Activated CD8-positive, alpha-beta memory T cell treated with anti-CD3 and anti-CD28 coated beads, Interleukin-2, amount 10 ng/mL, durations not matched to agents 7 days and 5 days (primary cell): ENCODE measurements around the gene CCDC188. TPM values are rescaled to one million over a fixed set of nuclear protein-coding genes. Genes with fewer than 3 reads are reported as not detected.

Experiments
- ATAC-seq: fragments of 150-1000 bp; cut with Tn5 transposase; one replicate; pipeline ENCODE4 v1.10.0; 2021; ENCODE audit warnings: moderate library complexity
- CTCF ChIA-PET: fragments of 350-600 bp; sonication (Branson Sonifier 250); formaldehyde crosslinking; loops from one replicate; lab custom pipeline; 2021; ENCODE audit warnings: antibody characterized with exemption; lab: Charles Lee
- DNase-seq: peaks from one replicate; pipeline ENCODE4 v3.0.0-alpha.2; 2020
- H3K27ac Mint-ChIP-seq: one replicate; pipeline ENCODE4 v1.8.0; 2021; ENCODE audit warnings: mild to moderate bottlenecking, mixed read lengths
- H3K27me3 Mint-ChIP-seq: one replicate; pipeline ENCODE4 v1.8.0; 2021; ENCODE audit warnings: mixed read lengths
- H3K36me3 Mint-ChIP-seq: one replicate; pipeline ENCODE4 v1.8.0; 2021; ENCODE audit warnings: mild to moderate bottlenecking, mixed read lengths
- H3K4me1 Mint-ChIP-seq: one replicate; pipeline ENCODE4 v1.8.0; 2021; ENCODE audit warnings: mixed read lengths
- H3K4me3 Mint-ChIP-seq: one replicate; pipeline ENCODE4 v1.8.0; 2021; ENCODE audit warnings: mild to moderate bottlenecking, moderate library complexity, mixed read lengths
- H3K9me3 Mint-ChIP-seq: one replicate; pipeline ENCODE4 v1.8.0; 2022; ENCODE audit warnings: low read depth, mixed read lengths
- total RNA-seq, 2 experiments: library from RNA; stranded (reverse); gene quantifications; one replicate each; pipeline ENCODE4 v1.2.3, GENCODE V29; 2021

The CCDC188 gene
- total RNA-seq, 2 experiments from 2014 or later = not detected

- CTCF ChIA-PET = interaction anchor here (0.5 to 3.0 kb wide), 34 partner anchors 13 to 306 kb away, joined by 3 to 47 read pairs (median 4); partner anchors contain the start of genes DGCR6L and TRMT2A
- Mint-ChIP-seq H3K27ac (no peak overlapping the region), H3K4me3 (no peak overlapping the region), H3K9me3 (no peaks in the 10 kb centered on the region), H3K27me3 (no peaks in the 10 kb centered on the region), H3K4me1 (no peaks in the 10 kb centered on the region), H3K36me3 (no peaks in the 10 kb centered on the region)
- no peak for DNase-seq
- no peak for ATAC-seq
These were observed 6.8 kb upstream of the CCDC188 start for GRCh38 chr22:20157430-20158183.

GRCh38 chr22:20156611-20157429 is 6.0 kb upstream of the CCDC188 start:
- CTCF ChIA-PET = interaction anchor here (0.5 to 3.0 kb wide), 36 partner anchors 14 to 307 kb away, joined by 3 to 47 read pairs (median 4); partner anchors contain the start of genes DGCR6L and TRMT2A
- H3K4me1 Mint-ChIP-seq = no peaks in the 10 kb centered on the region
- H3K9me3 Mint-ChIP-seq = no peaks in the 10 kb centered on the region
- no peak overlapping the region for H3K4me3 Mint-ChIP-seq
- H3K36me3 Mint-ChIP-seq = no peaks in the 10 kb centered on the region
- peak; percentile 85 for ATAC-seq
- DNase-seq = peak; percentile 91
- no peaks in the 10 kb centered on the region for H3K27me3 Mint-ChIP-seq
- no peak overlapping the region for H3K27ac Mint-ChIP-seq

GRCh38 chr22:20156042-20156389 is 5.2 kb upstream of the CCDC188 start:
- H3K4me3 Mint-ChIP-seq = no peak overlapping the region
- CTCF ChIA-PET = interaction anchor here (0.9 to 3.0 kb wide), 7 partner anchors 39 to 450 kb away, joined by 3 to 47 read pairs (median 6); no protein-coding TSS in a partner anchor
- no peaks in the 10 kb centered on the region for H3K9me3 Mint-ChIP-seq
- DNase-seq (no peak), ATAC-seq (no peak)
- no peaks in the 10 kb centered on the region for H3K36me3 Mint-ChIP-seq
- no peak overlapping the region for H3K27ac Mint-ChIP-seq
- no peaks in the 10 kb centered on the region for H3K27me3 Mint-ChIP-seq
- H3K4me1 Mint-ChIP-seq = no peaks in the 10 kb centered on the region

- H3K4me1 Mint-ChIP-seq = no peaks in the 10 kb centered on the region
- H3K9me3 Mint-ChIP-seq = no peaks in the 10 kb centered on the region
- H3K27ac Mint-ChIP-seq = no peak overlapping the region
- peak; percentile 62 for DNase-seq
- CTCF ChIA-PET = interaction anchor here (0.7 to 3.0 kb wide), 5 partner anchors 51 to 450 kb away, joined by 3 to 47 read pairs (median 5); no protein-coding TSS in a partner anchor
- ATAC-seq = peak; percentile 21
- H3K36me3 Mint-ChIP-seq = no peaks in the 10 kb centered on the region
- H3K4me3 Mint-ChIP-seq = no peak overlapping the region
- no peaks in the 10 kb centered on the region for H3K27me3 Mint-ChIP-seq
These were observed 4.6 kb upstream of the CCDC188 start for GRCh38 chr22:20155330-20156041.

GRCh38 chr22:20154602-20155187 is 3.8 kb upstream of the CCDC188 start:
- Mint-ChIP-seq H3K4me1 (no peaks in the 10 kb centered on the region), H3K27ac (no peak overlapping the region), H3K27me3 (no peaks in the 10 kb centered on the region), H3K4me3 (no peak overlapping the region), H3K9me3 (no peaks in the 10 kb centered on the region), H3K36me3 (no peaks in the 10 kb centered on the region)
- ATAC-seq (no peak), DNase-seq (no peak)
- CTCF ChIA-PET = no interaction called here

- DNase-seq (no peak), ATAC-seq (no peak)
- CTCF ChIA-PET = no interaction called here
- H3K36me3 Mint-ChIP-seq = no peaks in the 10 kb centered on the region
- H3K9me3 Mint-ChIP-seq = no peaks in the 10 kb centered on the region
- H3K4me3 Mint-ChIP-seq = no peak overlapping the region
- no peaks in the 10 kb centered on the region for H3K27me3 Mint-ChIP-seq
- H3K27ac Mint-ChIP-seq = no peak overlapping the region
- H3K4me1 Mint-ChIP-seq = no peaks in the 10 kb centered on the region
These were observed 3.1 kb upstream of the CCDC188 start for GRCh38 chr22:20153945-20154344.

GRCh38 chr22:20152464-20152890 is 1.6 kb upstream of the CCDC188 start:
- DNase-seq = no peak
- Mint-ChIP-seq H3K36me3 (no peaks in the 10 kb centered on the region), H3K9me3 (no peaks in the 10 kb centered on the region), H3K4me3 (no peak overlapping the region), H3K27me3 (no peaks in the 10 kb centered on the region), H3K27ac (no peak overlapping the region), H3K4me1 (no peaks in the 10 kb centered on the region)
- CTCF ChIA-PET = interaction anchor here (1.5 to 1.7 kb wide), 2 partner anchors 91 to 133 kb away, joined by 3 to 4 read pairs; no protein-coding TSS in a partner anchor
- ATAC-seq = no peak

GRCh38 chr22:20151276-20151588 is 377 bp upstream of the CCDC188 start:
- no peaks in the 10 kb centered on the region for H3K36me3 Mint-ChIP-seq
- DNase-seq = no peak
- no peak overlapping the region for H3K4me3 Mint-ChIP-seq
- no peak for ATAC-seq
- no peak overlapping the region for H3K27ac Mint-ChIP-seq
- no peaks in the 10 kb centered on the region for H3K4me1 Mint-ChIP-seq
- no peaks in the 10 kb centered on the region for H3K9me3 Mint-ChIP-seq
- CTCF ChIA-PET = interaction anchor here (1.7 kb wide), 1 partner anchor 93 kb away, joined by 3 read pairs; no protein-coding TSS in a partner anchor
- H3K27me3 Mint-ChIP-seq = no peaks in the 10 kb centered on the region

- H3K4me1 Mint-ChIP-seq = no peaks in the 10 kb centered on the region
- H3K9me3 Mint-ChIP-seq = no peaks in the 10 kb centered on the region
- DNase-seq (no peak), ATAC-seq (no peak)
- CTCF ChIA-PET = no interaction called here
- no peak overlapping the region for H3K4me3 Mint-ChIP-seq
- H3K27me3 Mint-ChIP-seq = no peaks in the 10 kb centered on the region
- no peak overlapping the region for H3K27ac Mint-ChIP-seq
- H3K36me3 Mint-ChIP-seq = no peaks in the 10 kb centered on the region
These were observed 1.3 kb downstream of the CCDC188 start for GRCh38 chr22:20149257-20150250.

GRCh38 chr22:20148414-20148813 is 2.4 kb downstream of the CCDC188 start:
- DNase-seq = no peak
- CTCF ChIA-PET = no interaction called here
- Mint-ChIP-seq H3K27me3 (no peaks in the 10 kb centered on the region), H3K36me3 (no peaks in the 10 kb centered on the region), H3K4me3 (no peak overlapping the region), H3K27ac (no peak overlapping the region), H3K4me1 (no peaks in the 10 kb centered on the region), H3K9me3 (no peaks in the 10 kb centered on the region)
- ATAC-seq = no peak

GRCh38 chr22:20147237-20147988 is 3.4 kb downstream of the CCDC188 start:
- Mint-ChIP-seq H3K36me3 (no peaks in the 10 kb centered on the region), H3K27ac (no peak overlapping the region), H3K4me3 (no peak overlapping the region), H3K27me3 (no peaks in the 10 kb centered on the region), H3K9me3 (no peaks in the 10 kb centered on the region), H3K4me1 (no peaks in the 10 kb centered on the region)
- CTCF ChIA-PET = interaction anchor here (0.9 kb wide), 1 partner anchor 18 kb away, joined by 3 read pairs; no protein-coding TSS in a partner anchor
- no peak for DNase-seq
- no peak for ATAC-seq
